Measurements from ENCODE around the gene PCSK5. TPM values are rescaled to one million over a fixed set of nuclear protein-coding genes. Genes with fewer than 3 reads are reported as not detected.

Gene PCSK5
- polyA plus RNA-seq, 1 donor (not counting 4 experiments of a cell fraction or from before 2014, with no cell fraction given): 1.9 TPM

GRCh38 chr9:75960551-75960950 lies 70.1 kb downstream of the PCSK5 start:
- H3K9me3 ChIP-seq (ENCODE audit: control insufficient read depth, low read depth, low read length): no peaks in the 10 kb centered on the region
- no peak for FAIRE-seq
- dilution Hi-C loops (cut with MboI; ENCODE audit: extremely low pct_ligation_motif_present, low sequenced_read_pairs): no loop called here

GRCh38 chr9:75962013-75962661 lies 71.7 kb downstream of the PCSK5 start:
- no peak for TF ChIP-seq EZH2 (IDR thresholded peaks at IDR 0.05; ENCODE audit: low read length)
- TF ChIP-seq CTCF (optimal IDR thresholded peaks at IDR 0.05 in 1 of 3, IDR thresholded peaks at IDR 0.05 in 1 of 3, conservative IDR thresholded peaks at IDR 0.05 in 1 of 3; ENCODE audit: extremely low read depth in 1 of 3, insufficient read depth in 2 of 3, low read length in 3 of 3): no peak
- Histone ChIP-seq H2AFZ (ENCODE audit: control insufficient read depth, low read length) (no peak overlapping the region), H3K4me1 (ENCODE audit: control insufficient read depth, extremely low read depth, insufficient read depth, low read length) (peaks cover 14% of the 10 kb centered on the region), H3K27me3 (ENCODE audit: control insufficient read depth, extremely low read depth, insufficient read depth, low read length) (no peaks in the 10 kb centered on the region), H3K9ac (ENCODE audit: control insufficient read depth, extremely low read depth, insufficient read depth, low read length) (no peak overlapping the region), H3K4me2 (ENCODE audit: control insufficient read depth, extremely low read depth, insufficient read depth, low read depth, low read length) (no peak overlapping the region), H3K9me3 (ENCODE audit: control insufficient read depth, low read depth, low read length) (no peaks in the 10 kb centered on the region), H3K36me3 (ENCODE audit: control insufficient read depth in 2 of 2, extremely low read depth in 1 of 2, insufficient read depth in 2 of 2, low read length in 2 of 2) (no peaks in the 10 kb centered on the region), H4K20me1 (ENCODE audit: control insufficient read depth, extremely low read depth, insufficient read depth, low read length) (no peaks in the 10 kb centered on the region), H3K9me1 (ENCODE audit: control insufficient read depth, extremely low read depth, insufficient read depth, low read length) (no peaks in the 10 kb centered on the region), H3K79me2 (ENCODE audit: control insufficient read depth, insufficient read depth, low read length) (no peaks in the 10 kb centered on the region), H3K4me3 (ENCODE audit: control insufficient read depth in 2 of 3, extremely low read depth in 1 of 3, insufficient read depth in 2 of 3, low read depth in 1 of 3, low read length in 3 of 3) (no peak overlapping the region), H3K27ac (ENCODE audit: control insufficient read depth, insufficient read depth, low read length) (no peak overlapping the region)
- FAIRE-seq (no peak), DNase-seq (ENCODE audit: low read depth, low spot score) (no peak)
- dilution Hi-C loops (cut with MboI; ENCODE audit: extremely low pct_ligation_motif_present, low sequenced_read_pairs): no loop called here

More at GRCh38 chr9:75960551-75960950, 70.1 kb downstream of the PCSK5 start:
- Histone ChIP-seq H3K4me2 (ENCODE audit: control insufficient read depth, extremely low read depth, insufficient read depth, low read depth, low read length) (no peak overlapping the region), H4K20me1 (ENCODE audit: control insufficient read depth, extremely low read depth, insufficient read depth, low read length) (no peaks in the 10 kb centered on the region), H3K9me1 (ENCODE audit: control insufficient read depth, extremely low read depth, insufficient read depth, low read length) (no peaks in the 10 kb centered on the region), H2AFZ (ENCODE audit: control insufficient read depth, low read length) (no peak overlapping the region), H3K4me3 (ENCODE audit: control insufficient read depth in 2 of 3, extremely low read depth in 1 of 3, insufficient read depth in 2 of 3, low read depth in 1 of 3, low read length in 3 of 3) (no peak overlapping the region), H3K27ac (ENCODE audit: control insufficient read depth, insufficient read depth, low read length) (no peak overlapping the region), H3K36me3 (ENCODE audit: control insufficient read depth in 2 of 2, extremely low read depth in 1 of 2, insufficient read depth in 2 of 2, low read length in 2 of 2) (no peaks in the 10 kb centered on the region), H3K27me3 (ENCODE audit: control insufficient read depth, extremely low read depth, insufficient read depth, low read length) (no peaks in the 10 kb centered on the region), H3K79me2 (ENCODE audit: control insufficient read depth, insufficient read depth, low read length) (no peaks in the 10 kb centered on the region), H3K4me1 (ENCODE audit: control insufficient read depth, extremely low read depth, insufficient read depth, low read length) (peaks cover 14% of the 10 kb centered on the region), H3K9ac (ENCODE audit: control insufficient read depth, extremely low read depth, insufficient read depth, low read length) (no peak overlapping the region)
- DNase-seq (ENCODE audit: low read depth, low spot score): no peak
- no peak for TF ChIP-seq CTCF (optimal IDR thresholded peaks at IDR 0.05 in 1 of 3, IDR thresholded peaks at IDR 0.05 in 1 of 3, conservative IDR thresholded peaks at IDR 0.05 in 1 of 3; ENCODE audit: extremely low read depth in 1 of 3, insufficient read depth in 2 of 3, low read length in 3 of 3)
- TF ChIP-seq EZH2 (IDR thresholded peaks at IDR 0.05; ENCODE audit: low read length): no peak
